Hepatocyte (in vitro differentiated cells): ENCODE data around the gene C1orf94.

Source experiments
- CTCF ChIP-seq: fragments of 200-600 bp; sonication (generic); IDR thresholded peaks from 2 replicates; pipeline ENCODE4 v1.5.1; 2016; ENCODE audit warnings: antibody characterized with exemption, mild to moderate bottlenecking; ENCODE audit not compliant: poor library complexity
- EZH2 ChIP-seq: fragments of 200-600 bp; sonication (generic); IDR thresholded peaks from 2 replicates; pipeline ENCODE4 v1.6.1; 2016; ENCODE audit warnings: antibody characterized with exemption, mild to moderate bottlenecking, borderline replicate concordance

GRCh38 chr1:34245967-34246366 lies 69.3 kb downstream of the C1orf94 start:
- TF ChIP-seq CTCF: no peak
- TF ChIP-seq EZH2: no peak
